B cell (primary cell): ENCODE data around the gene F8. TPM values are rescaled to one million over a fixed set of nuclear protein-coding genes. Genes with fewer than 3 reads are reported as not detected.
"Not testable (repeated sequence)": the region's sequence is repeated elsewhere in the genome, so short reads cannot be mapped to it uniquely, and the experiment has no call there.

Experiments used
- ATAC-seq: fragments of 200-7000 bp; cut with Tn5 transposase; one replicate; pipeline ENCODE4 v1.10.0; 2021; ENCODE audit warnings: low read depth, mild to moderate bottlenecking, moderate number of reproducible peaks, moderate library complexity
- CTCF ChIA-PET: fragments of 350-600 bp; sonication (Branson Sonifier 250); formaldehyde crosslinking; loops from one replicate; lab custom pipeline; 2021; ENCODE audit warnings: antibody characterized with exemption, inconsistent platforms; lab: Charles Lee
- POLR2A ChIA-PET: fragments of 350-600 bp; sonication (Branson Sonifier 250); formaldehyde crosslinking; loops from one replicate; lab custom pipeline; 2021; ENCODE audit warnings: antibody characterized with exemption; lab: Charles Lee
- DNase-seq: peaks from one replicate; pipeline ENCODE4 v3.0.0; 2013
- H2AFZ ChIP-seq: 2 replicates; pipeline ENCODE4 v1.6.1; 2012; ENCODE audit warnings: mild to moderate bottlenecking, low read depth, low read length; ENCODE audit not compliant: insufficient read depth, poor library complexity, severe bottlenecking
- H3K27ac ChIP-seq, 2 donors: 1 replicate in 1 of 2; 2 replicates in 1 of 2; pipeline ENCODE4 v1.5.1; 2012 to 2013; ENCODE audit warnings: low read length in 2 of 2, mild to moderate bottlenecking in 2 of 2, moderate library complexity in 1 of 2
- H3K27me3 ChIP-seq, 4 experiments: fragments of 200-600 bp in 1 of 4; sonication (generic) in 1 of 4; replicated peaks in 1 of 4; 1 replicate in 2 of 4; 2 replicates in 2 of 4; pipeline versions ENCODE4 v1.6.1 to v1.7.0; 2013 to 2016; ENCODE audit warnings: low read length in 3 of 4, mild to moderate bottlenecking in 2 of 4, mixed read lengths in 1 of 4, moderate library complexity in 1 of 4; ENCODE audit not compliant: insufficient read depth in 4 of 4, control insufficient read depth in 3 of 4; ENCODE audit errors: control extremely low read depth in 1 of 4
- H3K36me3 ChIP-seq, 2 experiments: replicated peaks in 1 of 2; 1 replicate in 1 of 2; 2 replicates in 1 of 2; pipeline versions ENCODE4 v1.6.1 to v1.7.1; 2013; ENCODE audit warnings: low read length in 1 of 2; ENCODE audit not compliant: insufficient read depth in 2 of 2, control insufficient read depth in 1 of 2; ENCODE audit errors: control extremely low read depth in 1 of 2, extremely low read depth in 1 of 2
- H3K4me1 ChIP-seq, 2 donors: fragments of 200-600 bp in 1 of 2; sonication (generic) in 1 of 2; 1 replicate in 1 of 2; 2 replicates in 1 of 2; pipeline versions ENCODE4 v1.5.1 to v1.6.1; 2013 to 2017; ENCODE audit warnings: low read length in 2 of 2; ENCODE audit not compliant: control insufficient read depth in 2 of 2, insufficient read depth in 2 of 2
- H3K4me2 ChIP-seq: replicated peaks from 2 replicates; pipeline ENCODE3; 2012; ENCODE audit warnings: mild to moderate bottlenecking, low read depth, low read length; ENCODE audit not compliant: poor library complexity, severe bottlenecking
- H3K4me3 ChIP-seq, 5 experiments: fragments of 200-600 bp in 1 of 5; sonication (generic) in 1 of 5; 1 replicate in 3 of 5; 2 replicates in 2 of 5; pipeline versions ENCODE4 v1.5.1 to v1.7.0; 2011 to 2016; ENCODE audit warnings: low read length in 4 of 5, mild to moderate bottlenecking in 4 of 5, low read depth in 2 of 5, control low read depth in 1 of 5, moderate library complexity in 1 of 5; ENCODE audit not compliant: insufficient read depth in 1 of 5; ENCODE audit errors: control extremely low read depth in 1 of 5, extremely low read depth in 1 of 5
- H3K79me2 ChIP-seq: fragments of 200-600 bp; sonication (generic); one replicate; pipeline ENCODE4 v1.6.0; 2016; ENCODE audit warnings: low read length; ENCODE audit not compliant: control insufficient read depth, insufficient read depth
- H3K9ac ChIP-seq: fragments of 200-600 bp; sonication (generic); 2 replicates; pipeline ENCODE4 v1.6.1; 2017; ENCODE audit warnings: mild to moderate bottlenecking, low read length, moderate library complexity
- H3K9me3 ChIP-seq, 3 donors: one replicate each; pipeline versions ENCODE4 v1.6.1 to v1.7.1; 2013; ENCODE audit warnings: low read length in 2 of 3; ENCODE audit not compliant: control insufficient read depth in 2 of 3, insufficient read depth in 1 of 3; ENCODE audit errors: control extremely low read depth in 1 of 3
- H4K20me1 ChIP-seq: 2 replicates; pipeline ENCODE4 v1.6.0; 2012; ENCODE audit warnings: mild to moderate bottlenecking, low read length; ENCODE audit not compliant: insufficient read depth, control insufficient read depth, poor library complexity, severe bottlenecking
- H3K27ac Mint-ChIP-seq: one replicate; pipeline ENCODE4 v1.8.0; 2021; ENCODE audit warnings: mixed read lengths
- H3K27me3 Mint-ChIP-seq: one replicate; pipeline ENCODE4 v1.8.0; 2021; ENCODE audit warnings: mixed read lengths
- H3K4me1 Mint-ChIP-seq: one replicate; pipeline ENCODE4 v1.8.0; 2021; ENCODE audit warnings: mixed read lengths
- H3K4me3 Mint-ChIP-seq: one replicate; pipeline ENCODE4 v1.8.0; 2021; ENCODE audit warnings: mixed read lengths
- H3K9me3 Mint-ChIP-seq: one replicate; pipeline ENCODE4 v1.8.0; 2022; ENCODE audit warnings: mixed read lengths; ENCODE audit not compliant: insufficient read depth
- WGBS: methylation state at CpG from one replicate; pipeline ENCODE4 v1.1.5; 2013; ENCODE audit warnings: missing lambda C conversion rate; ENCODE audit not compliant: insufficient coverage; 5-methylcytosine and 5-hydroxymethylcytosine counted together
- intact Hi-C: fragments of 100-400 bp; cut with micrococcal nuclease; formaldehyde crosslinking; loops from one replicate; pipeline ENCODE4 v1.10.0; 2022
- polyA plus RNA-seq: library from polyadenylated mRNA; depleted of rRNA; stranded (reverse); fragments of >200 nt; gene quantifications from 2 replicates; pipeline ENCODE4 v1.2.3, GENCODE V29; 2012
- total RNA-seq, 2 donors: library from RNA; stranded (reverse); fragments of 120-200 nt in 1 of 2; gene quantifications; 1 replicate in 1 of 2; 2 replicates in 1 of 2; pipeline versions ENCODE4 v1.2.3 to v1.2.4, GENCODE V29; 2013 to 2022

The F8 gene
- total and polyA plus RNA-seq, 2 donors (not counting 1 experiment from before 2014, with no cell fraction given): 0.86 to 1.4 TPM

GRCh38 chrX:155006913-155007671, 15.4 kb downstream of the F8 start:
- H3K27ac ChIP-seq, H3K4me1 Mint-ChIP-seq, H4K20me1 ChIP-seq, CTCF ChIA-PET, intact Hi-C loops, H3K27ac Mint-ChIP-seq, H3K27me3 ChIP-seq, H3K4me2 ChIP-seq, H3K27me3 Mint-ChIP-seq, H3K9ac ChIP-seq, H3K9me3 Mint-ChIP-seq, H2AFZ ChIP-seq, ATAC-seq, H3K9me3 ChIP-seq, H3K4me1 ChIP-seq, H3K36me3 ChIP-seq, H3K79me2 ChIP-seq, H3K4me3 ChIP-seq, DNase-seq, H3K4me3 Mint-ChIP-seq: not testable (repeated sequence)
- POLR2A ChIA-PET: interaction anchor here (0.7 kb wide), 1 partner anchor 644 kb away, joined by 3 read pairs; no protein-coding TSS in a partner anchor
- 100% methylated on average over 1 of the region's 11 CpGs for WGBS

GRCh38 chrX:155006379-155006778, 16.1 kb downstream of the F8 start:
- H4K20me1 ChIP-seq, H3K4me3 Mint-ChIP-seq, POLR2A ChIA-PET, H3K9me3 Mint-ChIP-seq, H3K9ac ChIP-seq, H3K9me3 ChIP-seq, H3K27ac Mint-ChIP-seq, H3K4me1 ChIP-seq, H2AFZ ChIP-seq, H3K27me3 Mint-ChIP-seq, H3K4me3 ChIP-seq, H3K27me3 ChIP-seq, H3K79me2 ChIP-seq, H3K27ac ChIP-seq, ATAC-seq, CTCF ChIA-PET, H3K4me1 Mint-ChIP-seq, DNase-seq, H3K36me3 ChIP-seq, intact Hi-C loops, H3K4me2 ChIP-seq: not testable (repeated sequence)
- WGBS: no CpG with 5 or more reads among the region's 10 CpGs
